ENCODE measurements around the gene HCRTR1.

The HCRTR1 gene

DNA sequence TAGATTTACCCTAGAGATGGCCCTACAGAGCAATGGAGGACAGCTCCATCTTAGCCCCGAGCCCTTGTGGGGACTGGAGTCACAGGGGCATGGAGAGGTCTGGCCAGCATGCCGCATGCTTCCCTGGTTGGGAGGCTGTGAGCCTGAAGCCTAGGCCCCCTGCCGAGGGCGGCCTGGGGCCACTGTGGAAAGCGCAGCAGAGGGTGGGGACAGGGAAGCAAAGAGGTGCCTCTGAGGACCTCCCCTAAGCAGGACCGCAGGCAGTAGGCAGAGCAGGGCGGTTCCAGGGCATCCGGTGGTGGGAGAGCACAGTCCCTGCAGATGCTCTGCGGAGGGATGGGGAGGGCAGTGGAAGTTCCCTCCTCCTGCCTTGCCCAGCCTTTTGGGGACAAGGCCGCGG lies 53.7 kb downstream of the HCRTR1 start:
- H3K4me3 ChIP-seq (ENCODE audit: low read depth, low read length), result no peak overlapping the region
- TF ChIP-seq, protein P1, sequence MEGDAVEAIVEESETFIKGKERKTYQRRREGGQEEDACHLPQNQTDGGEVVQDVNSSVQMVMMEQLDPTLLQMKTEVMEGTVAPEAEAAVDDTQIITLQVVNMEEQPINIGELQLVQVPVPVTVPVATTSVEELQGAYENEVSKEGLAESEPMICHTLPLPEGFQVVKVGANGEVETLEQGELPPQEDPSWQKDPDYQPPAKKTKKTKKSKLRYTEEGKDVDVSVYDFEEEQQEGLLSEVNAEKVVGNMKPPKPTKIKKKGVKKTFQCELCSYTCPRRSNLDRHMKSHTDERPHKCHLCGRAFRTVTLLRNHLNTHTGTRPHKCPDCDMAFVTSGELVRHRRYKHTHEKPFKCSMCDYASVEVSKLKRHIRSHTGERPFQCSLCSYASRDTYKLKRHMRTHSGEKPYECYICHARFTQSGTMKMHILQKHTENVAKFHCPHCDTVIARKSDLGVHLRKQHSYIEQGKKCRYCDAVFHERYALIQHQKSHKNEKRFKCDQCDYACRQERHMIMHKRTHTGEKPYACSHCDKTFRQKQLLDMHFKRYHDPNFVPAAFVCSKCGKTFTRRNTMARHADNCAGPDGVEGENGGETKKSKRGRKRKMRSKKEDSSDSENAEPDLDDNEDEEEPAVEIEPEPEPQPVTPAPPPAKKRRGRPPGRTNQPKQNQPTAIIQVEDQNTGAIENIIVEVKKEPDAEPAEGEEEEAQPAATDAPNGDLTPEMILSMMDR (IDR thresholded peaks at IDR 0.05; ENCODE audit: low read depth, low read length), result no peak

DNA sequence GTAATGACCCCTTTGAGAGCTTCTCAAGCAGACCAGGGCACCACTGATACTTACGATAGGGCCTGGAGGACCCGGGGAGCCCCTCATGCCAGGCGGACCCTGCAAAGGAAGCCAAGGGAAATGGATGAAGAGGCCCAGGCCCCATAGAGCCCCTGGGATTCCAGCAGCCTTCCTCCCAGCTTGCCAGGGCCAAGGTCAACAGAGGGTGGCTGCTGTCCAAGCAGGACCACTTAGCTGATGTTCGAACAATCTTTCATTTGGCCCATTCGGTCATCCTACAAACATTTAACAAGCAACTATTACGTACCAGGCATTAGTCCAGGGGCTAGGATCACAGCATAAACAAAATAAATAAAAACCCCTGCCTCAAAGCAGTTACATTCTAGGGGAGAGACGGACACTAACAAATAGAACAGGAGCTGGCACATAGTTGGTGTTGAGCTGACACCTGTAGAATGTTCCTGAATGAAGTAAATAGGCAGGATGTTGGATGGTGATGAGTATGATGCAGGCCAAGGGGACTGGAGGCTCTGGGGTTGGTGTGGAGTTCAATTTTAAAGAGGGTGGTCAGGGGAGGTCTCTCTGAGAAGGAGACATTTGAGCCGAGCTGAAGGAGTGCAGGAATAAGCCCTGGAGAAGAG lies 54.2 kb downstream of the HCRTR1 start:
- H3K4me3 ChIP-seq (ENCODE audit: low read depth, low read length), result no peak overlapping the region
- TF ChIP-seq, protein P1 (IDR thresholded peaks at IDR 0.05; ENCODE audit: low read depth, low read length), result no peak

DNA sequence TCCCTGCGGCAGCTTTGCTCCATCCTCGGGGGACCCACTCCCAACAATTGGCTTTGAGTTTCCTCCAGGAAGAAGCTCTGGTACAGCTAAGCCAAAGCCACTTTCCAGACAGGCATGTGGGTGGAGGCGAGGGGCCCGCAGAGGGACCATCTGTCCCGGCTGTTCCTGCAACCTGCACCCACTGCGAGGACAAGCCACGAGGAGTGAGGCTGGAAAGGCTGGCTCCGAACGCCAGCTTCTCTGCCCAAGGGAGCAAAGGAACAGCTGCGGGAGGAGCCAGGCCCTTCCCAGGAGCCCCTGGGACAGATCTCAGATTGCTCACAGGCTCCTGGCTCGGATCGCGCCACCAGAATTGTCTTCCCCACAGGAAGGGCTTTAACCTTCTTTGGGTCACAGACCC lies 55.5 kb downstream of the HCRTR1 start:
- TF ChIP-seq, protein P1 (IDR thresholded peaks at IDR 0.05; ENCODE audit: low read depth, low read length), result no peak

DNA sequence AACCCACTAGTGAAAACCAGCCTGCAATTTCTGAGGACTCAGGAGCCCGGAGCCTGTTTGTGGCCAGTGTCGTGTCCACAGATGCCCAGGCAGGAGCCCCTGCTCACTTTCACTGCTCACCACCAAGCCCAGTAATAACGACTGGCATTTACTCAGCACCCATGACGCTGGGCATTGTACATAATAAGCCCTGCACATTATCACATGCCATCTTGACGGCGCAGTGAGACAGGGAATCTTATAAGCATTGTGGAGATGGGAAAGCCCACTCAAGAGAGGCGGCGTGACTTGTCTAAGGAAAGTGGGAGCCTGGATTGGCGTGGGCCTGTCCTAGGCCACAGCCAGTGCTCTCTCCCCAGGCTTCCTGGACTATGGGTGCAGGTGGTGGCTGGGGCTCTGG lies 55.9 kb downstream of the HCRTR1 start:
- H3K4me3 ChIP-seq (ENCODE audit: low read depth, low read length), result no peak overlapping the region
- TF ChIP-seq, protein P1 (IDR thresholded peaks at IDR 0.05; ENCODE audit: low read depth, low read length), result no peak

More for the DNA sequence above, 55.5 kb downstream of the HCRTR1 start:
- H3K4me3 ChIP-seq (ENCODE audit: low read depth, low read length), result no peak overlapping the region

DNA sequence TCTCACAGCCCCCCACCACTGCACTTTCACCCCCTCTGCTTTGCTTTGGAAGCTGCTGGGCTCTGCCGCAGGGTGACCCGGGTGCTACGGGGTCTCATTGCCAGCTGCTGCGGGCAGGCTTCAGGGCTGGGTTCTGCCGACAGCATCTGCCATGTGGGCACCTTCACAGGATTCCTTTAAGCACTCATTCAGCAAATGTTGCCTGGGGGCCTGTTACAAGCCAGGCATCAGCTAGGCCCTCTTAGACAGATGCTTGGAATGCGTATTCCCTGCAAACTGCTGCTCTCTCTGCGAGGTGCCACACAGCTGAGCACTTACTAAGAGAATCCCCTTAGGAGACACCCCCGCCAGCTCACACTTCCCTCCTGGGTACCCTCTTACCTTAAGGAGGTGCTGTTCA lies 57.1 kb downstream of the HCRTR1 start:
- TF ChIP-seq, protein P1 (IDR thresholded peaks at IDR 0.05; ENCODE audit: low read depth, low read length), result no peak

DNA sequence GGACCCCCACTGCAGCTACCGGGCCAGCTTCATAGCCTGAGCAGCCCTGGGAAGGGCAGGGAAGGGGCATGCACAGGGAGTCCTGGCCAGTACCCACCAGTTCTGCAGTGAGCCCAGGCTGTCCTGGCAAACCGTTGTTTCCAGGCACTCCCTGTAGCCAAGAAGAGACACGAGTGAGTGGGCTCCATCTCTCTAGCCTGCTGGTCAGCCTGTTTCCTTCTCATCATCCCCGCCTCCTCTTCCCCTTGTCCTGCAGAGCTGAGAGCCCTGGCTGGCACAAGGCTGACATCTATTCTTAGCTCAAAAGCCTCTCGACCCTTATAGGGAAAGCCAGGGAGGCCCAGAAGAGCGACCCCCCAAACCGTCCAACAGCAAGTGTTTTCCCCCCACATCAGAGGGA lies 57.7 kb downstream of the HCRTR1 start:
- TF ChIP-seq, protein P1 (IDR thresholded peaks at IDR 0.05; ENCODE audit: low read depth, low read length), result no peak

More for the DNA sequence above, 57.1 kb downstream of the HCRTR1 start:
- no peak overlapping the region for H3K4me3 ChIP-seq (ENCODE audit: low read depth, low read length)

DNA sequence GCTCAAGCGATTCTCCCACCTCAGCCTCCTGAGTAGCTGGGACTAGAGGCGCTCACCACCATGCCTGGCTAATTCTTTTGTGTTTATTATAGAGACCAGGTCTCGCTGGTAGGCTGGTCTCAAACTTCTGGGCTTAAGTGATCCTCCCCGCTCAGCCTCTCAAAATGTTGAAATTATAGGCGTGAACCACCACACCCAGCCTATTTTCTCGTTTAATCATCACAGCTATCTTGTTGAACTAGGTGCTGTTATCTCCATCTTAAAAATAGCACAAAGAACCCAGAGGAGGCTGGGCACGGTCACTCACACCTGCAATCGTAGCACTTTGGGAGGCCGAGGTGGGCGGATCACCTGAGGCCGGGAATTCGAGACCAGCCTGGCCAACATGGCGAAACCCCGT lies 58.3 kb downstream of the HCRTR1 start:
- no peak overlapping the region for H3K4me3 ChIP-seq (ENCODE audit: low read depth, low read length)
- TF ChIP-seq, protein P1 (IDR thresholded peaks at IDR 0.05; ENCODE audit: low read depth, low read length), result no peak

More for the DNA sequence above, 57.7 kb downstream of the HCRTR1 start:
- H3K4me3 ChIP-seq (ENCODE audit: low read depth, low read length), result no peak overlapping the region
